Prostate gland (tissue), 2 donors: ENCODE data around the gene TMEM204.

ENCODE experiments used
- POLR2A ChIP-seq: fragments of 450-650 bp; IDR thresholded peaks from one replicate; pipeline ENCODE4 v1.6.1; 2016; ENCODE audit warnings: antibody characterized with exemption, mild to moderate bottlenecking
- TF ChIP-seq, protein P1 (sequence below), 4 experiments: fragments of 200-600 bp in 2 of 4; fragments of 450-650 bp in 2 of 4; sonication (generic) in 2 of 4; IDR thresholded peaks; 1 replicate in 3 of 4; 2 replicates in 1 of 4; pipeline ENCODE4 v1.5.1; 2016 to 2019; ENCODE audit warnings: antibody characterized with exemption in 4 of 4, mild to moderate bottlenecking in 2 of 4, moderate library complexity in 2 of 4

DNA sequence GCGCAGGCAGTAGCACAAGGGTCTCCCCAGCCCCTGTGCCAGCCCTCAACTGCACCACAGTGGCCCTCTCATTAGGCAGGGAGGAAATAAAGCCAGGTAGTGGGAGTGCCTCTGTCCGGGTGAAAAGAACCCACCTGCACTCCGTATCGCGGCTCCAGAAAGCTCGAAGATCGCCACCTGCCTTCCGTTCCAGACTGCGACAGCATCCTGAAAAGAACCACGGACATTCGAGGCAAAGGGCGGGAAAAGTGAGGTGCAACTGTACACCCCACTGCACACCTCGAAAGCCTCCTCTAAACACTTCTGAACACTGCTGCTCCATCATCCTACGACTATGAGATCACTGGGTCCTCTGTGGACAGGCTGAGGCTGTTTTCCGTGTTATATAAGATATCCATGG, 49.7 kb downstream of the TMEM204 start:
- TF ChIP-seq POLR2A = no peak
- TF ChIP-seq, protein P1, sequence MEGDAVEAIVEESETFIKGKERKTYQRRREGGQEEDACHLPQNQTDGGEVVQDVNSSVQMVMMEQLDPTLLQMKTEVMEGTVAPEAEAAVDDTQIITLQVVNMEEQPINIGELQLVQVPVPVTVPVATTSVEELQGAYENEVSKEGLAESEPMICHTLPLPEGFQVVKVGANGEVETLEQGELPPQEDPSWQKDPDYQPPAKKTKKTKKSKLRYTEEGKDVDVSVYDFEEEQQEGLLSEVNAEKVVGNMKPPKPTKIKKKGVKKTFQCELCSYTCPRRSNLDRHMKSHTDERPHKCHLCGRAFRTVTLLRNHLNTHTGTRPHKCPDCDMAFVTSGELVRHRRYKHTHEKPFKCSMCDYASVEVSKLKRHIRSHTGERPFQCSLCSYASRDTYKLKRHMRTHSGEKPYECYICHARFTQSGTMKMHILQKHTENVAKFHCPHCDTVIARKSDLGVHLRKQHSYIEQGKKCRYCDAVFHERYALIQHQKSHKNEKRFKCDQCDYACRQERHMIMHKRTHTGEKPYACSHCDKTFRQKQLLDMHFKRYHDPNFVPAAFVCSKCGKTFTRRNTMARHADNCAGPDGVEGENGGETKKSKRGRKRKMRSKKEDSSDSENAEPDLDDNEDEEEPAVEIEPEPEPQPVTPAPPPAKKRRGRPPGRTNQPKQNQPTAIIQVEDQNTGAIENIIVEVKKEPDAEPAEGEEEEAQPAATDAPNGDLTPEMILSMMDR (IDR thresholded peaks at IDR 0.05) = no peak
